HG02678 (cell line): ENCODE measurements around the gene EXOC7.

ENCODE experiments used
- ATAC-seq: cut with Tn5 transposase; IDR thresholded peaks from one replicate; pipeline ENCODE4 v1.9.1; 2021; ENCODE audit warnings: mild to moderate bottlenecking, moderate library complexity; ENCODE audit not compliant: unreplicated experiment

EXOC7 gene

GRCh38 chr17:76138896-76139752 lies 35.5 kb upstream of the EXOC7 start:
- no peak for ATAC-seq

GRCh38 chr17:76138234-76138895 lies 34.8 kb upstream of the EXOC7 start:
- no peak for ATAC-seq

- no peak for ATAC-seq
Measured at GRCh38 chr17:76137351-76138233, 34.0 kb upstream of the EXOC7 start.

GRCh38 chr17:76137001-76137350 lies 33.4 kb upstream of the EXOC7 start:
- ATAC-seq, result no peak

- no peak for ATAC-seq
Measured at GRCh38 chr17:76136276-76137000, 32.9 kb upstream of the EXOC7 start.

GRCh38 chr17:76135810-76136188 lies 32.2 kb upstream of the EXOC7 start:
- no peak for ATAC-seq

- ATAC-seq, result no peak
Measured at GRCh38 chr17:76134911-76135809, 31.6 kb upstream of the EXOC7 start.

- ATAC-seq, result no peak
Measured at GRCh38 chr17:76132574-76133338, 29.2 kb upstream of the EXOC7 start.

- ATAC-seq, result no peak
Measured at GRCh38 chr17:76131692-76132573, 28.3 kb upstream of the EXOC7 start.

- no peak for ATAC-seq
Measured at GRCh38 chr17:76131051-76131691, 27.6 kb upstream of the EXOC7 start.

- no peak for ATAC-seq
Measured at GRCh38 chr17:76130473-76130872, 26.9 kb upstream of the EXOC7 start.

- ATAC-seq, result no peak
Measured at GRCh38 chr17:76125922-76126321, 22.3 kb upstream of the EXOC7 start.

- ATAC-seq, result no peak
Measured at GRCh38 chr17:76125391-76125675, 21.7 kb upstream of the EXOC7 start.

- no peak for ATAC-seq
Measured at GRCh38 chr17:76124582-76125390, 21.2 kb upstream of the EXOC7 start.

- ATAC-seq, result no peak
Measured at GRCh38 chr17:76123749-76124581, 20.4 kb upstream of the EXOC7 start.

GRCh38 chr17:76123191-76123499 lies 19.6 kb upstream of the EXOC7 start:
- no peak for ATAC-seq
